OCI-LY1 (cell line): Measurements from ENCODE around the gene NDUFV1.

Experiments used
- CTCF ChIP-seq: fragments of 200-600 bp; sonication (generic), shearing (Covaris generic); IDR thresholded peaks from 2 replicates; pipeline ENCODE4 v1.5.1; 2017; ENCODE audit warnings: mild to moderate bottlenecking, antibody characterized with exemption, low read length, moderate library complexity, mixed read lengths
- EZH2 ChIP-seq: fragments of 200-600 bp; sonication (generic), shearing (Covaris generic); IDR thresholded peaks from 2 replicates; pipeline ENCODE4 v1.8.0; 2017; ENCODE audit warnings: borderline replicate concordance, mixed run types, mild to moderate bottlenecking, antibody characterized with exemption, low read length, moderate library complexity, mixed read lengths

GRCh38 chr11:67648140-67648795, 41.5 kb downstream of the NDUFV1 start:
- peak; percentile 87 for TF ChIP-seq CTCF
- no peak for TF ChIP-seq EZH2
